Lower leg skin (tissue), 4 donors: ENCODE data around the gene SASH3. TPM values are rescaled to one million over a fixed set of nuclear protein-coding genes. Genes with fewer than 3 reads are reported as not detected.

ENCODE experiments used
- DNase-seq, 2 donors: peaks; one replicate each; pipeline ENCODE4 v3.0.0-alpha.2; 2019; ENCODE audit warnings: low spot score in 2 of 2
- H3K4me3 ChIP-seq: fragments of 200-600 bp; sonication (generic); 2 replicates; pipeline ENCODE4 v1.5.1; 2017; ENCODE audit warnings: mild to moderate bottlenecking, low read depth; ENCODE audit not compliant: poor library complexity, severe bottlenecking
- POLR2A ChIP-seq, 2 donors: fragments of 450-650 bp; IDR thresholded peaks; one replicate each; pipeline ENCODE4 v1.6.1; 2016 to 2017; ENCODE audit warnings: antibody characterized with exemption in 2 of 2, mild to moderate bottlenecking in 1 of 2, moderate library complexity in 1 of 2
- WGBS, 2 donors: methylation state at CpG; one replicate each; pipeline ENCODE4 v1.1.5; 2018; 5-methylcytosine and 5-hydroxymethylcytosine counted together
- intact Hi-C: fragments of 100-400 bp; cut with DNase I; formaldehyde crosslinking; loops from one replicate; pipeline ENCODE4 v1.15.0; 2023; ENCODE audit warnings: low total_unique reads
- total RNA-seq, 4 donors: library from RNA; depleted of rRNA; stranded (reverse); fragments of >200 nt; gene quantifications; one replicate each; pipeline ENCODE4 v1.1.0, GENCODE V29; 2016
- TF ChIP-seq, protein P1 (sequence below), 3 donors: fragments of 450-650 bp; IDR thresholded peaks; one replicate each; pipeline ENCODE4 v1.5.1; 2016; ENCODE audit warnings: antibody characterized with exemption in 3 of 3, mild to moderate bottlenecking in 3 of 3, moderate library complexity in 2 of 3

SASH3 gene
- 1 to 10 TPM in 3 of 4 donors, under 1 TPM in 1; 0.25 to 3.4 (median 1.6) TPM for total RNA-seq

DNA sequence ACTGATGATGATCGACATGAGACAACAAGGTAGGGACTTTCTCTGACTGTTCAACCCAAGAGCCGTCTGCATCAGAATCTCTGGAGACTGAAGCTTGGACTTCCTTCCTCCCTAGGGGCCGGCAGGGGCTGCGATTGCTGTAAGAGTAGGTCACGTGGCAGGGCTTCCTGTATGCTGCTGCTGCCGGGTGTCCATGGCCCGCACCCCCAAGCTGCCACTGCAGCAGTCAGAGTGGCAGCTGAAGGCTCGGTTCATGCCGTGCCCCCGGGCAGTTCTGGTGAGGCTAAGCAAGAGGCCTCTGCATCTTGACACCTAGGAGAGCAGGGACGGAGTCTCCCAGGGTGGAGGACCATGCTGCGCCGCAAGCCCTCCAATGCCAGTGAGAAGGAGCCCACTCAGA, at the start of gene SASH3:
Gene SASH3, plus strand, starts transcription at position 203 of the 400 bp plus-strand sequence. Its CDS starts 149 bp downstream, at position 352.
- TF ChIP-seq POLR2A (IDR thresholded peaks at IDR 0.05), result no peak
- TF ChIP-seq, protein P1, sequence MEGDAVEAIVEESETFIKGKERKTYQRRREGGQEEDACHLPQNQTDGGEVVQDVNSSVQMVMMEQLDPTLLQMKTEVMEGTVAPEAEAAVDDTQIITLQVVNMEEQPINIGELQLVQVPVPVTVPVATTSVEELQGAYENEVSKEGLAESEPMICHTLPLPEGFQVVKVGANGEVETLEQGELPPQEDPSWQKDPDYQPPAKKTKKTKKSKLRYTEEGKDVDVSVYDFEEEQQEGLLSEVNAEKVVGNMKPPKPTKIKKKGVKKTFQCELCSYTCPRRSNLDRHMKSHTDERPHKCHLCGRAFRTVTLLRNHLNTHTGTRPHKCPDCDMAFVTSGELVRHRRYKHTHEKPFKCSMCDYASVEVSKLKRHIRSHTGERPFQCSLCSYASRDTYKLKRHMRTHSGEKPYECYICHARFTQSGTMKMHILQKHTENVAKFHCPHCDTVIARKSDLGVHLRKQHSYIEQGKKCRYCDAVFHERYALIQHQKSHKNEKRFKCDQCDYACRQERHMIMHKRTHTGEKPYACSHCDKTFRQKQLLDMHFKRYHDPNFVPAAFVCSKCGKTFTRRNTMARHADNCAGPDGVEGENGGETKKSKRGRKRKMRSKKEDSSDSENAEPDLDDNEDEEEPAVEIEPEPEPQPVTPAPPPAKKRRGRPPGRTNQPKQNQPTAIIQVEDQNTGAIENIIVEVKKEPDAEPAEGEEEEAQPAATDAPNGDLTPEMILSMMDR (IDR thresholded peaks at IDR 0.05), result no peak

DNA sequence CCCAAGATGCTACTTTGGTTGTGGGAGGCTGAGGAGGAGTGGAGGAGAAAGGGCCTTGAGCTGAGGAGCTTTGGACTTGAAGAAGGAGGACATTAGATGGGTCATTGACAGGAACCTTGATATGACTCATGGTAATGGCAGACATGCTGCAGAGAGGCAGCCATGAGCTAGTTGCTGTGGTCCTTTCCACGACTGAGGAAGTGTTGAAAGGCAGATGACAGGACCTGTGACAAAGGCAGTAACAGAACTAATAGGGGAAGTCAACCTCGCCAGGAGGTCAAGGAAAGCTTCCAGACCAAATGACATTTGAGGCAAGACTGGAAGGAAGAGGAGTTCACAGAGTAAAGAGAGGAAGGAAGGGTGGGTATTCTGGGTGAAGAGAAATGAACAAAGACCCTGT, 48.5 kb upstream of the SASH3 start:
- 33 to 76% methylated on average over 2 of the region's 2 CpGs for WGBS, 2 donors
- no peak for TF ChIP-seq POLR2A (IDR thresholded peaks at IDR 0.05)
- TF ChIP-seq, protein P1 (IDR thresholded peaks at IDR 0.05), result no peak
- no peak overlapping the region for H3K4me3 ChIP-seq
- intact Hi-C loops, result no loop called here
- peak in 1 of 2 donors; percentile 32 for DNase-seq

More for the DNA sequence above, at the start of gene SASH3:
- peak in 1 of 2 donors; percentile 24 for DNase-seq
- no peak within 1 kb of the TSS for H3K4me3 ChIP-seq
- intact Hi-C loops, result no loop called here
- WGBS, 2 donors, result 72 to 81% methylated on average over 6 to 11 of the region's 13 CpGs

DNA sequence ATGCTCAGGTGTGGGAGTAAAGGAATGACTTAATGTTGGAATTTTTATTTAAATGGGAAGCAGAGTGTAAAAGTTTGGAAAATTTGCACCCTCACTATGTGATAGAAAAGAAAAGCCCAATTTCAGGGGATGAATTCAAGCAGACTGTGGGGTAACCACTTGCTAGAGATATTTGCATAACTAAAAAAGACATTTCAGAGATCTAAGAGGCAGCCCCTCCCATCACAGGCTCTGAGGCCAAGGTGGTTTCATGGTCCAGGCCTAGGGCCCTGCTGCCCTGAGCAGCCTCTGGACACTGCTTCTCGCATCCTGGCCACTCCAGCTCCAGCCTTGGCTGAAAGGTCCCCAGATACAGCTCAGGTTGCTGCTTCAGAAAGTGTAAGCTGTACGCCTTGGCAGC, 46.9 kb upstream of the SASH3 start:
- no peak overlapping the region for H3K4me3 ChIP-seq
- DNase-seq, result no peak
- intact Hi-C loops, result no loop called here
- TF ChIP-seq, protein P1 (IDR thresholded peaks at IDR 0.05), result no peak
- TF ChIP-seq POLR2A (IDR thresholded peaks at IDR 0.05), result no peak
- 81 to 100% methylated on average over 2 of the region's 2 CpGs for WGBS, 2 donors

DNA sequence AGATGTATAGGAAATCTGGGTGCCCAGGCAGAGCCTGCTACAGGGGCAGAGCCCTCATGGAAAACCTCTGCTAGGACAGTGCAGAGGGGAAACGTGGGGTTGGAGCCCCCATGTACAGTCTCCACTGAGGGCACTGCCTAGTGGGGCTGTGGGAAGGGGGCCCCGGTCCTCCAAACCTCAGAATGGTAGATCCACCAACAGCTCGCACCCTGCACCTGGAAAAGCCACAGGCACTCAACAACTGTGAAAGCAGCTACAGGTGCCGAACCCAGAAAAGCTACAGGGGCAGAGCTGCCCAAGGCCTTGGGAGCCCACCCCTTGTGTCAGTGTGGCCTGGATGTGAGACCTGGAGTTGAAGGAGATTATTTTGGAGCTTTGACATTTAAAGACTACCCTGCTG, 46.4 kb upstream of the SASH3 start:
- H3K4me3 ChIP-seq, result no peak overlapping the region
- WGBS, 2 donors, result 79 to 90% methylated on average over 4 of the region's 4 CpGs
- no peak for DNase-seq
- TF ChIP-seq, protein P1 (IDR thresholded peaks at IDR 0.05), result no peak
- no peak for TF ChIP-seq POLR2A (IDR thresholded peaks at IDR 0.05)
- intact Hi-C loops, result no loop called here

GRCh38 chrX:129736491-129736890, 43.3 kb upstream of the SASH3 start:
- 67 to 76% methylated on average over 6 of the region's 6 CpGs for WGBS, 2 donors
- peak in 1 of 2 donors; percentile 46 for DNase-seq

More at GRCh38 chrX:129736491-129736890, 43.3 kb upstream of the SASH3 start:
- TF ChIP-seq, protein P1 (IDR thresholded peaks at IDR 0.05), result no peak
- no peak for TF ChIP-seq POLR2A (IDR thresholded peaks at IDR 0.05)
- H3K4me3 ChIP-seq, result no peak overlapping the region
- intact Hi-C loops, result no loop called here
